Hepatocyte (in vitro differentiated cells): Measurements from ENCODE around the gene SLC25A30.

ENCODE experiments used
- CTCF ChIP-seq: fragments of 200-600 bp; sonication (generic); IDR thresholded peaks from 2 replicates; pipeline ENCODE4 v1.5.1; 2016; ENCODE audit warnings: antibody characterized with exemption, mild to moderate bottlenecking; ENCODE audit not compliant: poor library complexity
- EZH2 ChIP-seq: fragments of 200-600 bp; sonication (generic); IDR thresholded peaks from 2 replicates; pipeline ENCODE4 v1.6.1; 2016; ENCODE audit warnings: antibody characterized with exemption, mild to moderate bottlenecking, borderline replicate concordance

- no peak for TF ChIP-seq CTCF
- TF ChIP-seq EZH2: no peak
Observed at GRCh38 chr13:45454204-45454603, 36.0 kb upstream of the SLC25A30 start.
